HCEC 1CT (cell line): Measurements from ENCODE around the gene SLC29A1.
"Not testable (repeated sequence)": the region's sequence is repeated elsewhere in the genome, so short reads cannot be mapped to it uniquely, and the experiment has no call there.

Experiments
- DNase-seq: peaks from one replicate; pipeline ENCODE4 v3.0.0-alpha.2; 2017

The SLC29A1 gene

GRCh38 chr6:44223319-44224028 is at the start of gene SLC29A1:
SLC29A1 (plus strand) TSS chr6:44223595; CDS start chr6:44227314, 3,719 bp downstream.
- peak; percentile 43 for DNase-seq

DNA sequence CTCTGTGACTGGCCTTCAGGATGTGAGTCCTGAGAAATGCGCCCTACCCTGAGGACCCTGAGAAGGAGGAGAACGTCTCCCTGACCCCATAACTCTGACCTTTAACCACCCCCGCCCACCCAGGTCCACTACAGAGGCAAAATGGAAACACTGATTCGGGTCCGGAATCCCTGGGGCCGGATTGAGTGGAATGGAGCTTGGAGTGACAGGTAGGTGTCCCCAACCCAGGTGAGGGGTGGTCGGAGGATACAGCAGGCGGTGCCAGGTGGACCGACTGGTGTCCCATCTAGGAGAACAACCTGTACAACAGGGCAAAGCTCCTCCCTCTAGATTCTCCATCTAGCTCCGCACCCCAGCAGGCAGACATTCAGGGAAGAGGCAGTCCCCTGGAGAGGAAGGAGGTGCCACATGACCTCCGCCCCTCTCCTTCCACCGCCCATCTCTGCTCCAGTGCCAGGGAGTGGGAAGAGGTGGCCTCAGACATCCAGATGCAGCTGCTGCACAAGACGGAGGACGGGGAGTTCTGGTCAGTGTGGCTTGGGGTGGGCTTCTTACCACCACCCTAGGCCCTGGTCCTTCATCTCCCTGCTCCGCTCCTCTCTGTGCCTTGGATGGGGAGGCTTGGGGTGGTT is 47.1 kb upstream of the SLC29A1 start:
- DNase-seq = no peak

DNA sequence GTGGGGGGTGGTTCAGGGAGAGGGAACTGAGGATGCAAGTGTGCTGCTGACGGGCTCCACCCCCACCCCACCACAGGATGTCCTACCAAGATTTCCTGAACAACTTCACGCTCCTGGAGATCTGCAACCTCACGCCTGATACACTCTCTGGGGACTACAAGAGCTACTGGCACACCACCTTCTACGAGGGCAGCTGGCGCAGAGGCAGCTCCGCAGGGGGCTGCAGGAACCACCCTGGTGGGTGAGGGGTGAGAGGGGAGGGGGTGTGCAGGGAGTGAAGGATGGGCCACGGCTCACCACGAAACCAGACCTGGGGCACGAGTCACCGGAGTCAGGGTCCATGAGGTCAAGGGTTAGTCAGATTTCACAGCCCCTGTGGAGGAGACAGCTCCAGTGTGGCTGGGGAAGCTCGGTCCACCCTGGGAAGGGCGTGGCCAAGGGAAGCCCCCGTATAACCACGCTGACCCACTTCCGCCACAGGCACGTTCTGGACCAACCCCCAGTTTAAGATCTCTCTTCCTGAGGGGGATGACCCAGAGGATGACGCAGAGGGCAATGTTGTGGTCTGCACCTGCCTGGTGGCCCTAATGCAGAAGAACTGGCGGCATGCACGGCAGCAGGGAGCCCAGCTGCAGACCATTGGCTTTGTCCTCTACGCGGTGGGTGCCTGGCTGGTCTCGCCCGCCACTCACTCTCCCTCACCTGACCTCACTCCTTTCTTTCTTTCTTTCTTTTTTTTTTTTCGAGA is 46.5 kb upstream of the SLC29A1 start:
- no peak for DNase-seq

DNA sequence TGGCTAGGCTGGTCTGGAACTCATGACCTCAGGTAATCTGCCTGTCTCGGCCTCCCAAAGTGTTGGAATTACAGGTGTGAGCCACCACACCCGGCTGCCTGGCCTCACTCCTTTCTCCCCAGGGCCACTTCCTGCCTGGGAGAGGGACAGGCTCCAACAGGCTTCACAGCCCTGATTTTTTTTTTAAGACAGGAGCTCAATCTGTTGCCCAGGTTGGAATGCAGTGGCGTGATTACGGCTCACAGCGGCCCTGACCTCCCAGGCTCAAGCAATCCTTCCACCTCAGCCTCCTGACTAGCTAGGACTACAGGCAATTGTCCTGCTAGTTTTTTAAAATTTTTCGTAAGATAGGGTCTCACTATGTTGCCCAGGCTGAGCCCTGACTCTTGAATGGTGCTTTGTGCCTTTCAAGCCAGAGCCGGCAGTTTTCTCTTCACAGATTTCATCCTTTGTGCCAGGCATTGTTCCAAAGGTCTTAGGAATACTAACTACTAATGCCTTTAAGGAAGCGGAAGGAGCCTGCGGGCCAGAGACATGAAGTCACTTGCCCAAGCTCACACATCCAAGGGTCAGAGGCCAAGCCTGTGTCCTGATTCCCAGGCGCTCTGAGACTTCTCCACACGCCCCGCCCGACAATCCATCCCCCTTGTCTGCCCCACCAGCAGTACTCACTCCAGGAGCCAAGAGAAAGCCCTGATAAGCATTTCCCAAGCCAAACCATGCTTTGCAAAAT is 45.5 kb upstream of the SLC29A1 start:
- peak; percentile 91 for DNase-seq

DNA sequence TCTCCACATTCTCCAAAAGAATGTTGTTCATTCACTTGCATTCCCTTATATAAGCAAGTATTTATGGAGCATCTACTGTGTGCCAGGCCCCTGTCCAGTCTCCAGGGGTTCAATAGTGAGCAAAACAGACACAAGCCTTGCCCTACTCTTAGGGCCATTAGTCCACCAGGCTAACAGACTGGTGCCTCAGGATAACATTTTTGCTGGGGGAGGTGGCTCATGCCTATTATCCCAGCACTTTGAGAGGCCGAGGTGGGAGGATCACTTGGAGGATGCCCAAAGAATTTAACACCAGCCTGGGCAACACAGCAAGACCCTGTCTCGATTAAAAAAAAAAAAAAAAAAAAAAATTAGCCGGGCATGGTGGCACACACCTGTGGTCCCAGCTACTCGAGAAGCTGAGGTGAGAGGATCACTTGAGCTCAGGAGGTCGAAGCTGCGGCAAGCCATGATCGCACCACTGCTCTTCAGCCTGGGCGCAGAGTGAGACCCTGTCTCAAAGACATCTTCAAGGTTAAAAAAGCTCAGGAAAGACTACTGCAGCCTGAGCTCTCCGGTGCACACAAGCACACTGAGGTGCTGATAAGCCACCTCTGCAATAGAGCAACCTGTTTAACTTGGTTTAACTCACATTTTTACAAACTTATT is 44.8 kb upstream of the SLC29A1 start:
- no peak for DNase-seq

GRCh38 chr6:44179072-44179536 is 44.3 kb upstream of the SLC29A1 start:
- DNase-seq = peak; percentile 35

DNA sequence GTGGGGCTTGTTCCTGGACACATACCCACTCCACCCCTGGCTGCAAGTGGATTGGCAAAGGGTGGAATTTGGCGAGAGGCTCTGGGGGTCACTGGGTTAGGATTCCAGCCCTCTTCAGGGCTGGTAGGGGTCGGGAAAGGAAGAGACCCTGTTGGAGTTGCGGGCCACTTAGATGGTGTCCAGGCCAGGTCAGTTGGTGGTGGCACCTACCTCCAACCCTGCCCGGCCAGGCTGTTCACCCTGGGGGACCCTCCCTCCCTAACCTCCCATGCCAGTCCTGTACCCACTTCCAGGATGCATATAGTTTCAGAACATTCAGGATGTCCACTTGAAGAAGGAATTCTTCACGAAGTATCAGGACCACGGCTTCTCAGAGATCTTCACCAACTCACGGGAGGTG is 43.7 kb upstream of the SLC29A1 start:
- DNase-seq = no peak

- no peak for DNase-seq
Measured at GRCh38 chr6:44180406-44180805, 43.0 kb upstream of the SLC29A1 start.

DNA sequence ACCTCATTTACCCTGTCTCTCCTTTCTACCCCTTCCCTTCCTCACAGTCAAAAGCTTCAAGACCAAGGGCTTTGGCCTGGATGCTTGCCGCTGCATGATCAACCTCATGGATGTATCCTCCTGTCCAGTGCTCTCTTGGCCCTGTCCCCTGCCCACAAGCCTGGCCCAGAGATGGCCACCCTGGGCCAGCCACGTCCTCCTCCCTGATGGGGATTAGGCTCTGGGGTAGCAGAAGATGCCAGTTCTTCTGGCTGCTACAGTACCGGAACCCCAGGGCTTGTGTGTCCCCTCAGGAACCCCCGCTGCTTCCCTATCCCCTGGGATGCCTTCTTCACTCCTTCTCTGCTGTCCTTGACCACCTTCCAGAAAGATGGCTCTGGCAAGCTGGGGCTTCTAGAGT is 42.5 kb upstream of the SLC29A1 start:
- no peak for DNase-seq

DNA sequence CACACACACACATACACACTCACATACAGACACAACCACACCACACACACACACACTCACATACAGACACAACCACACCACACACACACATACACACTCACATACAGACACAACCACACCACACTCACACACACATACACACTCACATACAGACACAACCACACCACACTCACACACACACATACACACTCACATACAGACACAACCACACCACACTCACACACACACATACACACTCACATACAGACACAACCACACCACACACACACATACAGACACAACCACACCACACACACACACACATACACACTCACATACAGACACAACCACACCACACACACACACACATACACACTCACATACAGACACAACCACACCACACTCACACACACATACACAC is 41.6 kb upstream of the SLC29A1 start:
- not testable (repeated sequence) for DNase-seq

GRCh38 chr6:44182911-44183390 is 40.4 kb upstream of the SLC29A1 start:
- DNase-seq = no peak

DNA sequence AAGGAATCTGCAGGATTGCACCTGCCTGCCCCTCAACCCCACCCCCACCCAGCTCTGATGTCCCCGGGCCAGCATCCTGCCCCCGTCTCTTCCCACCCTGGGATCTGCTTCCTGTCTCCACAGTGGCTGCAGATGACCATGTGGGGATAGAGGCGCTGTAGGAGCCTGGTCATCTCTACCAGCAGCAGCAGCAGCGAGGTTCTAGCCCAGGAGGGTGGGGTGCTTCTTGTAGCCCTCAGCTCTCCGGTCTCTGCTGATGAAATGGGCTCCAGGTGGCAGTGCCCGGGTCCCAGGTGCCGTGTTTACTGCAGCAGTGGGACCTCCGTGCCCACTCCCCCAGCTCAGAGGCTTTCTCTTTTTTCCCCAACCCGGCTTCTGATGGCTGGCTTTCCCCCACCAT is 39.6 kb upstream of the SLC29A1 start:
- no peak for DNase-seq

DNA sequence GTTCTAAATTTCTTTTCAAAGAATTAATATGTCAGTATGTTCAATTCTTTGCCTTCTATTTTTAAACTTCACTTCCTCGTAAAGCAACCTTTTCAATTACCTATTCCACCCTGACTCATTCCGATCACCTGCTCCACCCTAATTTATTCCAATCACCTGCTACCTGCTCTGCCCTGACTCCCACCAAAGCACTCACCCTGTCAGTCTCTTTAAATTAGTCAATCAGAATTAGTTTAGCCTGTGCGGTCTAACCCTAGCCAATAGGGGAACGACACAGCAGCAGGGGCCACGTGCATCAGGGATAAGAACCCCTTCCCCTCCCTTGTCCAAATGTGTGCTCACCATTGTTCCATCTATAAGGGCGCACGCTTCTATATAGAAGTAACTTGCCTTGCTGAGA is 38.0 kb upstream of the SLC29A1 start:
- not testable (repeated sequence) for DNase-seq

- DNase-seq = no peak
Measured at GRCh38 chr6:44185953-44186634, 37.3 kb upstream of the SLC29A1 start.

GRCh38 chr6:44186635-44187025 is 36.8 kb upstream of the SLC29A1 start:
- no peak for DNase-seq

GRCh38 chr6:44188819-44189218 is 34.6 kb upstream of the SLC29A1 start:
- no peak for DNase-seq

DNA sequence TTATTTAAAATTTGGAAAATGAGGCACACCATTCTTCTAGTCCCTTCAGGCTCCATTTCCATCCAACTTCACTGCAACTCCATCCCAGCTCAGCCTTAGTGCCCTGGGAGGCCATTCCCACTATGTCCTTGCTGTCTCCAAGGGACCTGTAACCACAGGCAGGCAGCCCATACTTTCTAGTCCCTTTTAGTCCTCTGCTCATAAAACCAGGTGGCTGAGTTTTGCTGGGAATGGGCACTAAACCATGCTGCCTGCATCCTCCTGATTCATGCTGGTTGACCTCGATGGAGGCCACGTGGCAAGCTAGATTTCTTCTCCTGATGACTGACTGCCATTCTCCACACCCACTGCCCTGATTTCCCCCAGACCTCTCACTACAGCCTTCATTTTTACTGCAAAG is 34.1 kb upstream of the SLC29A1 start:
- DNase-seq = no peak

DNA sequence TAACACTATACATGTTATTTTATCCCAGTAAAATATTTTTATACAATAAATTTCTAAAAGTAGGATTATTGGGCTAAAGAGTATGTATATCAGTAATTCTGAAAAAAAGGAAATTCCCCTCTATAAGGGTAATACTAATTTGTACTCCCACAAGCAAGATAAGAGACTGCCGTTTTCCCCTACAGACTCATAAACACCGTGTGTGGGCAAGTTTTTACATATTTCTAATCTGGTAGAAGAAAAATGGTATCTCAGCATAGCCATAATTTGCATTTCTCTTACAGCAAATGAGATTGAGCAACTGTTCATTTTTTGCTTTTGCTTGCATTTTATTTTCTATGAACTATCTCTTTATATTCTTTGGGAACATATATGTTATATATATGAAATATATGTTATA is 32.7 kb upstream of the SLC29A1 start:
- DNase-seq = no peak

DNA sequence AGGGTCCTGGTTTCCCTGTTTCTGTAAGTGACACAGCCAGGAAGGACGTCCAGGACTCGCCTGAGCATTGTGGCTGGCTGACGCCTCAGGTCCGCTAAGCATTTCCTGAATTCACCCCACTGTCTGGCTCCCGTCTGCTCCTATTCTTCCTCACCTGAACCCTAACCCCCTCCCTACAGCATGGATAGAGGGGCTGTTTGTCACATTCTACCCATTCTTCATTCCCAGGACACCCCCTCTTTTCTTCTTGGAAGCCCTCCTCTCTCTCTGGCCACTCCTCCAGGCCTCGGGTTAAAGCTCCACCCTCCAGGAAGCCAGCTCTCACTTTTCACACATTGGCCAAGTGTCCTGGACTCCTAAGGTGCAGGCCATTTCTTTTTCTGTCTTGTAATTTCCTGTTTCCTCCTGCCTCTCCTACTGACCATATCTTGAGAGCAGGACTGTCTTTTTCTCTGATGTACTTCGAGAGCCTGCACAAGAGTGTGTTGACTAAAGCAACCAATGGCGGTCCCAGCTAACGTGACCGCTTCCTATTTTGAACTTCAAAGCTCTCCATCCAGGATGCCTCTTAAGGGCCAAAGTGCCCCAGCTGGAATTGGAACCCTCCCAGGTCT is 30.9 kb upstream of the SLC29A1 start:
- DNase-seq = no peak

GRCh38 chr6:44193307-44193910 is 30.0 kb upstream of the SLC29A1 start:
- no peak for DNase-seq

DNA sequence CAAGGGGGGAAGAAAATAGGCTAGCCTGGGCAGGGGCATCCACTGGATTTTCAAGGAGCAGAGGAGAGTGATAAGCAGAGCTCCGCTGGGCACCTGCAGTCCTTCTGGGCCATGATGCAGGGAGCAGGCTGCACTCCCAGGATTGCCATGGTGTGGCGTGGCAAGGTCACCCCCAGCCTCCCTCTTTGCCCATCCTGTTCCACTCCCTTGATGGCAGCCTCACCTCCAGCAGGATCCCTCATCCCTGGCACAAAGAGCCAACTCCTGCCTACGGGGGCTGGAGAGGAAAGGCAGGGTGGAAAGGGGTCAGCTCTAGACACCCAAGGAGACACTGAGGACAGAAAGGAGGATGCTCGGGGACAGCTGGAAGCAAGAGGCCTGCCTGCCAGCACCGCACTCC is 29.1 kb upstream of the SLC29A1 start:
- DNase-seq = no peak
